Adrenal gland (tissue), 12 donors: ENCODE results near the gene LDLRAP1. TPM values are rescaled to one million over a fixed set of nuclear protein-coding genes. Genes with fewer than 3 reads are reported as not detected.
A peak's percentile ranks its signal among the peaks of the same experiment; 100 is the strongest.

Source experiments
- DNase-seq, 7 donors: peaks; one replicate each; pipeline ENCODE4 v3.0.0-alpha.2; 2019 to 2020
- H3K27ac ChIP-seq, 5 donors: fragments of 200-600 bp; sonication (generic) in 4 of 5; 1 replicate in 3 of 5; 2 replicates in 2 of 5; pipeline versions ENCODE4 v1.5.1 to v1.8.0; 2016 to 2020; ENCODE audit warnings: mild to moderate bottlenecking in 1 of 5
- H3K27me3 ChIP-seq: fragments of 200-600 bp; 2 replicates; pipeline ENCODE4 v1.8.0; 2021
- H3K36me3 ChIP-seq, 2 donors: fragments of 200-600 bp; replicated peaks in 1 of 2; 1 replicate in 1 of 2; 2 replicates in 1 of 2; pipeline versions ENCODE4 v1.5.1 to v1.8.0; 2018 to 2022
- H3K4me1 ChIP-seq, 2 donors: fragments of 200-600 bp; replicated peaks in 1 of 2; 1 replicate in 1 of 2; 2 replicates in 1 of 2; pipeline versions ENCODE4 v1.5.1 to v1.8.0; 2018 to 2021
- H3K4me3 ChIP-seq, 4 donors: fragments of 200-600 bp; sonication (generic) in 3 of 4; one replicate each; pipeline ENCODE4 v1.5.1; 2016 to 2018
- H3K9me3 ChIP-seq, 3 donors: fragments of 200-600 bp; sonication (generic) in 1 of 3; replicated peaks in 1 of 3; 1 replicate in 2 of 3; 2 replicates in 1 of 3; pipeline versions ENCODE4 v1.5.1 to v1.8.0; 2016 to 2021
- POLR2A ChIP-seq, 2 donors: fragments of 450-650 bp; IDR thresholded peaks; one replicate each; pipeline ENCODE4 v1.6.1; 2017; ENCODE audit warnings: antibody characterized with exemption in 2 of 2, mild to moderate bottlenecking in 2 of 2, moderate library complexity in 1 of 2
- WGBS, 4 donors: extraction: QIAGEN DNeasy Blood & Tissue Kit in 2 of 4; methylation state at CpG; one replicate each; pipeline versions ENCODE4 v1.1.5 to v1.1.7; 2013 to 2017; 5-methylcytosine and 5-hydroxymethylcytosine counted together
- intact Hi-C, 2 donors: fragments of 100-400 bp; cut with DNase I; formaldehyde crosslinking; loops; one replicate each; pipeline versions ENCODE4 v1.14.1 to v1.15.0; 2022 to 2023
- polyA plus RNA-seq, 3 donors: library from polyadenylated mRNA; stranded (reverse); fragments of 200-250 nt in 2 of 3; fragments of 350-450 nt in 1 of 3; fragmentation: Illumina TruSeq in 1 of 3; extraction: RNeasy Lipid Tissue Mini Kit (QIAGEN cat#74804) in 1 of 3; gene quantifications; one replicate each; pipeline ENCODE4 v1.2.3, GENCODE V29; 2013 to 2014
- total RNA-seq, 9 donors: library from RNA; depleted of rRNA in 4 of 9; stranded (reverse); fragments of >200 nt in 4 of 9; fragments of 120-200 nt in 1 of 9; fragmentation: NEBNext Ultra II Directional in 1 of 9; extraction: Animal tissue kit (Norgen Biotek cat#: 25700) in 1 of 9; gene quantifications; one replicate each; pipeline versions ENCODE4 v1.1.0 to v1.2.4, GENCODE V29; 2013 to 2023
- TF ChIP-seq, protein P1 (sequence below), 6 experiments: fragments of 450-650 bp in 4 of 6; fragments of 200-600 bp in 2 of 6; sonication (generic) in 1 of 6; IDR thresholded peaks; 1 replicate in 5 of 6; 2 replicates in 1 of 6; pipeline versions ENCODE4 v1.5.1 to v1.8.0; 2016 to 2021; ENCODE audit warnings: antibody characterized with exemption in 6 of 6, mild to moderate bottlenecking in 2 of 6, moderate library complexity in 1 of 6
- donor health status: healthy with polysubstance abuse.
- donor health status: Bipolar disorder and iron deficiency.
- donor health status: DM: yes; HTN: yes; CAD: no.
- donor health status: DM: no; HTN: no; CAD: no.
- donor health status: DM: no; HTN: no; CAD: no.
- donor health status: DM: yes; HTN: yes; CAD: no.

The LDLRAP1 gene
- total and polyA plus RNA-seq, 12 donors, result 6.8 to 39.1 (median 27.3) TPM

DNA sequence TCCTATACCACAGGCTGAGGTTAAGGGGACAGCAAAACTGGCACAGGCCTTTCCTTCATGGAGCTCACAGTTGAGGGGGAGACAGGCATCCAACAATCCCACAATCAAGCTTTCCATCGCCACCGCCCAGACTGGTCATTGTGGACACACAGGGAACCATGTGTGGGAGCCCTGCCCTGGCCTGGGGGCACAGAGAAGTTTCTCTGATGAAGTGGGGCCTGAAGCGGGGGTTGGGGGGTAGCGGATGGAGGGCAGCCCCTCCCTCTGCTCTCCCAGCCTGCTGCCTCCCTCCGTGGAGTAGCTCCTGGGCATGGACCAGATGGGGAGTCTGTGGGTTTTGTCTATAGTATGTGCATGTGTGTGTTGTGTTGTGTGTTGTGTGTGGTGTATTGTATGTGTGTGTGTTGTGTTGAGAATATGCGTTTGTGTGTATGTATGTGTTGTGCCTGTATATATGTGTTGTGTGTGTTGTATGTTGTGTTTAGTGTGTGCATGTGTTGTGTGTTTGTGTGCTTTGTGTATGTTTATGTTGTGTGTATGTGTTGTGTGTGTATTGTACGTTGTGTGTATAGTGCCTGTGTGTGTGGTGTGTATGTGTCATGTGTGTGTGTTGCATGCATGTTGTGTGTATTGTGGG is 14.4 kb upstream of the LDLRAP1 start:
- Histone ChIP-seq H3K36me3 (no peaks in the 10 kb centered on the region), H3K4me3 (no peak overlapping the region), H3K27me3 (no peaks in the 10 kb centered on the region), H3K27ac (no peak overlapping the region), H3K4me1 (peaks cover 0 to 8% of the 10 kb centered on the region in 2 donors), H3K9me3 (no peaks in the 10 kb centered on the region)
- intact Hi-C loops, result loop anchor here in 1 of 2 donors (10.0 kb wide), 1 partner anchor 244 kb away; no protein-coding TSS in a partner anchor
- 58 to 87% (median 80%) methylated on average over 2 to 7 of the region's 7 CpGs for WGBS, 4 donors
- TF ChIP-seq, protein P1, sequence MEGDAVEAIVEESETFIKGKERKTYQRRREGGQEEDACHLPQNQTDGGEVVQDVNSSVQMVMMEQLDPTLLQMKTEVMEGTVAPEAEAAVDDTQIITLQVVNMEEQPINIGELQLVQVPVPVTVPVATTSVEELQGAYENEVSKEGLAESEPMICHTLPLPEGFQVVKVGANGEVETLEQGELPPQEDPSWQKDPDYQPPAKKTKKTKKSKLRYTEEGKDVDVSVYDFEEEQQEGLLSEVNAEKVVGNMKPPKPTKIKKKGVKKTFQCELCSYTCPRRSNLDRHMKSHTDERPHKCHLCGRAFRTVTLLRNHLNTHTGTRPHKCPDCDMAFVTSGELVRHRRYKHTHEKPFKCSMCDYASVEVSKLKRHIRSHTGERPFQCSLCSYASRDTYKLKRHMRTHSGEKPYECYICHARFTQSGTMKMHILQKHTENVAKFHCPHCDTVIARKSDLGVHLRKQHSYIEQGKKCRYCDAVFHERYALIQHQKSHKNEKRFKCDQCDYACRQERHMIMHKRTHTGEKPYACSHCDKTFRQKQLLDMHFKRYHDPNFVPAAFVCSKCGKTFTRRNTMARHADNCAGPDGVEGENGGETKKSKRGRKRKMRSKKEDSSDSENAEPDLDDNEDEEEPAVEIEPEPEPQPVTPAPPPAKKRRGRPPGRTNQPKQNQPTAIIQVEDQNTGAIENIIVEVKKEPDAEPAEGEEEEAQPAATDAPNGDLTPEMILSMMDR (IDR thresholded peaks at IDR 0.05), result no peak
- TF ChIP-seq POLR2A (IDR thresholded peaks at IDR 0.05), result no peak
- DNase-seq, result no peak

DNA sequence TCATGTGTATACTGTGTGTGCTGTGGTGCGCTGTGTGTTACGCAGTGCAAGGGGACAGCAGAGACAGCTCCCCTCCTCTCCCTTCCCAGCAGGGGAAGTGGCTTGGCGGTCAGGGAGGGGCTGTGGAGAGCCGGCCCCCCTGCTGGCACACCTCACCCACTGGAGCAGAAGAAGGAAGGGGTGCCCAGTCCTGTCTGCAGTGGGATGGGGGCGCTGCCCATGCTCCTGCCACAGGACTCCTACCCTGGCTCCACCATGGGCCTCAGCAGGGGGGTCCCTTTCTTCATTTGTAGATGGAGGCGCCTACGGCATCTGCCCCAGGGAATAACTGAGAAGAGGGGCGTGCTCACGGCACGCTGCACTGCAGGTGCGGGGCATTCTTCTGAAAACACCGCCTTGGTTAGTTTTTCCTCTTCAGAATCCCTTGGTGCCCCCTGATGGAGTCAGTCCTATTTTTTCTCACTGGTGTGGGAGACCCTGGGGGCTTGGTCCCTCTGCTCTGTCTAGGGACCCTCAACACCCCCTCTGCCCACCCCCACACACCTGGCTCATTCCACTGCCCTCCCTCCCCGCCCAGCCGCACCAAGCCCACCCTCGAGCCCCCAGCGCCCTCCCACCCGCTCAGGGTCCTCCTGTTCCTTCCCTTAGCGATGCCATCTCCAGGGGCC is 13.8 kb upstream of the LDLRAP1 start:
- TF ChIP-seq, protein P1 (IDR thresholded peaks at IDR 0.05), result no peak
- TF ChIP-seq POLR2A (IDR thresholded peaks at IDR 0.05), result no peak
- Histone ChIP-seq H3K27me3 (no peaks in the 10 kb centered on the region), H3K9me3 (no peaks in the 10 kb centered on the region), H3K4me1 (peaks cover 0 to 8% of the 10 kb centered on the region in 2 donors), H3K27ac (no peak overlapping the region), H3K36me3 (no peaks in the 10 kb centered on the region), H3K4me3 (no peak overlapping the region)
- 82 to 91% (median 89%) methylated on average over 9 to 18 of the region's 18 CpGs for whole genome bisulfite sequencing, 4 donors
- DNase-seq, result no peak
- intact Hi-C loops, result loop anchor here in 1 of 2 donors (10.0 kb wide), 1 partner anchor 245 kb away; no protein-coding TSS in a partner anchor

DNA sequence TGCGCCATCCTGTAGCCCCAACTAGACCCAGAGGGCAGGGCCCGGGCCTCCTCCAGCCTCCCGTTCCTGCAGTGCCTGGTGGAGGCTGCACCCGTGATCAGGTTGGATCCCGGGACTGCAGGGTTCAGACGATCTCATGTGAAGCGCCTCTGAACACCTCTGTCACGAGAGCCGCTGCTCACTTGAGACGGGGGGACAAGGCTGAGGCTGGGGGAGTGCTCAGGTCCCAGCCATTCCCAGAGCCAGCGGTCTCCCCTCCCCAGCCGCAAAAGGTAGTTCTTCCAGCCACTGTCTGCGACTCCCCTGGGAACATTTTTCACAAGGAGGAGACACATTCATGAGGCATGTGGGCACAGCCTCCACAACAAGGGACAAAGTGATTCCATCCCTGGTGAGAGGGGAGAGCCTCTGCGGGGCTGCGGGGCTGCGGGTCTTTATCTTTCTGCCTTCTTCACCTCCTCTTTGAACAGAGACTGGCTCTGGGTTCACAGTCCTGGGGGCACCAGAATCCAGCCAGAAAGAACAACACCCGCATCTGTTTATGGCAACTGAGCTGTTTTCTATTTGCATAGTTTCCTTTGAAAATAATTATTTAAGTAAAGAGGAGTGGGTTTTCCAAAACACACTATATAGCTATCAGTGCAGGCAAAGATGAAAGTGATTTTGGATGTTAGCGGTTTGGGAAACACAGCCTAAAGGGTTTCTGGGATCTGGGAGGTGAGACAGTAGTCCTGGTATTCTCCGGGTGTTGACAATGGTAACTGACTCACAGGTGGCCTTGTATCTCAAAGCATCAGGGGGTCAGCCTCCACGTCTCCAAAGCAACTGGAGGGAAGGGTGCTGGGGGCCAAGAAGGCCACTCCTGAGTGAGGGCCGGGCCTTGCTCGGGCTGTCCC is 13.0 kb upstream of the LDLRAP1 start:
- Histone ChIP-seq H3K9me3 (no peaks in the 10 kb centered on the region), H3K4me1 (peaks cover 0 to 8% of the 10 kb centered on the region in 2 donors), H3K27ac (no peak overlapping the region), H3K36me3 (no peaks in the 10 kb centered on the region), H3K4me3 (no peak overlapping the region), H3K27me3 (no peaks in the 10 kb centered on the region)
- TF ChIP-seq, protein P1 (IDR thresholded peaks at IDR 0.05), result no peak
- TF ChIP-seq POLR2A (IDR thresholded peaks at IDR 0.05), result no peak
- WGBS, 4 donors, result 73 to 83% (median 83%) methylated on average over 14 to 22 of the region's 22 CpGs
- intact Hi-C loops, result no loop called here
- peak in 3 of 7 donors; percentile 43 to 57 (median 43) for DNase-seq

- Histone ChIP-seq H3K36me3 (no peaks in the 10 kb centered on the region), H3K27me3 (no peaks in the 10 kb centered on the region), H3K4me1 (peaks cover 0 to 8% of the 10 kb centered on the region in 2 donors), H3K4me3 (no peak overlapping the region), H3K9me3 (no peaks in the 10 kb centered on the region), H3K27ac (no peak overlapping the region)
- WGBS, 4 donors, result 57 to 61% (median 60%) methylated on average over 11 of the region's 11 CpGs
- intact Hi-C loops, result no loop called here
- TF ChIP-seq, protein P1 (IDR thresholded peaks at IDR 0.05), result no peak
- no peak for TF ChIP-seq POLR2A (IDR thresholded peaks at IDR 0.05)
- peak in 5 of 7 donors; percentile 50 to 68 (median 53) for DNase-seq
Measured at GRCh38 chr1:25531082-25531461, 12.3 kb upstream of the LDLRAP1 start.
